Ishikawa (cell line): ENCODE measurements around the gene MARK3.

Source experiments
- CEBPB ChIP-seq: IDR thresholded peaks from 2 replicates; pipeline ENCODE4 v1.6.1; 2012
- CREB1 ChIP-seq: IDR thresholded peaks from 2 replicates; pipeline ENCODE4 v1.6.1; 2012; ENCODE audit warnings: low read depth
- EGR1 ChIP-seq: IDR thresholded peaks from 2 replicates; pipeline ENCODE4 v1.6.1; 2012
- EP300 ChIP-seq: IDR thresholded peaks from 2 replicates; pipeline ENCODE4 v1.6.1; 2012; ENCODE audit warnings: borderline replicate concordance
- FOXM1 ChIP-seq: IDR thresholded peaks from 2 replicates; pipeline ENCODE4 v1.6.1; 2012; ENCODE audit warnings: low read depth, borderline replicate concordance
- NFIC ChIP-seq: IDR thresholded peaks from 2 replicates; pipeline ENCODE4 v1.6.1; 2012
- RAD21 ChIP-seq: IDR thresholded peaks from 2 replicates; pipeline ENCODE4 v1.6.1; 2012; ENCODE audit warnings: low read depth
- TAF1 ChIP-seq: IDR thresholded peaks from 2 replicates; pipeline ENCODE4 v1.6.1; 2012; ENCODE audit warnings: low read depth, mild to moderate bottlenecking
- TCF12 ChIP-seq: IDR thresholded peaks from 2 replicates; pipeline ENCODE4 v1.6.1; 2012; ENCODE audit warnings: low read depth
- TEAD4 ChIP-seq: IDR thresholded peaks from 2 replicates; pipeline ENCODE4 v1.6.1; 2012
- YY1 ChIP-seq: IDR thresholded peaks from 2 replicates; pipeline ENCODE4 v1.6.1; 2012; ENCODE audit warnings: low read depth
- ZBTB7A ChIP-seq: IDR thresholded peaks from 2 replicates; pipeline ENCODE4 v1.6.1; 2012; ENCODE audit warnings: low read depth
- TF ChIP-seq, protein P1 (sequence below): IDR thresholded peaks from 2 replicates; pipeline ENCODE4 v1.6.1; 2012
- TF ChIP-seq, protein P2 (sequence below): IDR thresholded peaks from 2 replicates; pipeline ENCODE4 v1.6.1; 2012
- TF ChIP-seq, protein P3 (sequence below): IDR thresholded peaks from 2 replicates; pipeline ENCODE4 v1.6.1; 2012; ENCODE audit warnings: low read depth, mild to moderate bottlenecking

The MARK3 gene

DNA sequence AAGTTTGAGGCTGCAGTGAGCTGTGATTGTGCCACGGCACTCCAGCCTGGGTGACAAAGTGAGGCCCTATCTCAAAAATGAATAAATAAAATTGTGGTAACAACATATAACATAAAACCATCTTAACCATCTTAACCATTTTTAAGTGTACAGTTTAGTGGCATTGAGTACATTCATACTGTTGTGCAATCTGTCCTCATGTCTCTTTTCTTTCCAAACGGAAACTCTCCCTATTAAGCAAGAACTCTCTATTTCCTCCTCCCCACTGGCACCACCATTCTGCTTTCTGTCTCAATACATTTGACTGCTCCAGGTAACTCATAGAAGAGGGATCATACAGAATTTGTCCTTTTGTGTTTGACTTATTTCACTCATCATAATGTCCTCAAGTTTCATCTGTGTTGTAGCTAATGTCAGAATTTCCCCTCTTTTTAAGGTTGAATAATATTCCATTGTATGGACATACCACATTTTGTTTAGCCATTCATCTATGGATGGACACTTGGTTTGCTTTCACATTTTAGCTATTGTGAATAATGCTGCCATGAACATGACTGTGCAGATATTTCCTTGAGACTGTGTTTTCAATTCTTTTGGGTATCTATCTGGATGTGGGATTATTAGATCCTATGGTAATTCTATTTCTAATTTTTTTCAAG is 4.4 kb upstream of the MARK3 start:
- TF ChIP-seq EP300 (no peak), FOXM1 (no peak), EGR1 (no peak), TCF12 (no peak), YY1 (no peak), ZBTB7A (no peak), CEBPB (no peak), TAF1 (no peak), RAD21 (no peak), CREB1 (no peak), NFIC (no peak), TEAD4 (no peak)
- TF ChIP-seq, protein P1, sequence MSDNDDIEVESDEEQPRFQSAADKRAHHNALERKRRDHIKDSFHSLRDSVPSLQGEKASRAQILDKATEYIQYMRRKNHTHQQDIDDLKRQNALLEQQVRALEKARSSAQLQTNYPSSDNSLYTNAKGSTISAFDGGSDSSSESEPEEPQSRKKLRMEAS = no peak
- TF ChIP-seq, protein P2, sequence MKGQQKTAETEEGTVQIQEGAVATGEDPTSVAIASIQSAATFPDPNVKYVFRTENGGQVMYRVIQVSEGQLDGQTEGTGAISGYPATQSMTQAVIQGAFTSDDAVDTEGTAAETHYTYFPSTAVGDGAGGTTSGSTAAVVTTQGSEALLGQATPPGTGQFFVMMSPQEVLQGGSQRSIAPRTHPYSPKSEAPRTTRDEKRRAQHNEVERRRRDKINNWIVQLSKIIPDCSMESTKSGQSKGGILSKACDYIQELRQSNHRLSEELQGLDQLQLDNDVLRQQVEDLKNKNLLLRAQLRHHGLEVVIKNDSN = no peak
- TF ChIP-seq, protein P3, sequence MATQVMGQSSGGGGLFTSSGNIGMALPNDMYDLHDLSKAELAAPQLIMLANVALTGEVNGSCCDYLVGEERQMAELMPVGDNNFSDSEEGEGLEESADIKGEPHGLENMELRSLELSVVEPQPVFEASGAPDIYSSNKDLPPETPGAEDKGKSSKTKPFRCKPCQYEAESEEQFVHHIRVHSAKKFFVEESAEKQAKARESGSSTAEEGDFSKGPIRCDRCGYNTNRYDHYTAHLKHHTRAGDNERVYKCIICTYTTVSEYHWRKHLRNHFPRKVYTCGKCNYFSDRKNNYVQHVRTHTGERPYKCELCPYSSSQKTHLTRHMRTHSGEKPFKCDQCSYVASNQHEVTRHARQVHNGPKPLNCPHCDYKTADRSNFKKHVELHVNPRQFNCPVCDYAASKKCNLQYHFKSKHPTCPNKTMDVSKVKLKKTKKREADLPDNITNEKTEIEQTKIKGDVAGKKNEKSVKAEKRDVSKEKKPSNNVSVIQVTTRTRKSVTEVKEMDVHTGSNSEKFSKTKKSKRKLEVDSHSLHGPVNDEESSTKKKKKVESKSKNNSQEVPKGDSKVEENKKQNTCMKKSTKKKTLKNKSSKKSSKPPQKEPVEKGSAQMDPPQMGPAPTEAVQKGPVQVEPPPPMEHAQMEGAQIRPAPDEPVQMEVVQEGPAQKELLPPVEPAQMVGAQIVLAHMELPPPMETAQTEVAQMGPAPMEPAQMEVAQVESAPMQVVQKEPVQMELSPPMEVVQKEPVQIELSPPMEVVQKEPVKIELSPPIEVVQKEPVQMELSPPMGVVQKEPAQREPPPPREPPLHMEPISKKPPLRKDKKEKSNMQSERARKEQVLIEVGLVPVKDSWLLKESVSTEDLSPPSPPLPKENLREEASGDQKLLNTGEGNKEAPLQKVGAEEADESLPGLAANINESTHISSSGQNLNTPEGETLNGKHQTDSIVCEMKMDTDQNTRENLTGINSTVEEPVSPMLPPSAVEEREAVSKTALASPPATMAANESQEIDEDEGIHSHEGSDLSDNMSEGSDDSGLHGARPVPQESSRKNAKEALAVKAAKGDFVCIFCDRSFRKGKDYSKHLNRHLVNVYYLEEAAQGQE = no peak

DNA sequence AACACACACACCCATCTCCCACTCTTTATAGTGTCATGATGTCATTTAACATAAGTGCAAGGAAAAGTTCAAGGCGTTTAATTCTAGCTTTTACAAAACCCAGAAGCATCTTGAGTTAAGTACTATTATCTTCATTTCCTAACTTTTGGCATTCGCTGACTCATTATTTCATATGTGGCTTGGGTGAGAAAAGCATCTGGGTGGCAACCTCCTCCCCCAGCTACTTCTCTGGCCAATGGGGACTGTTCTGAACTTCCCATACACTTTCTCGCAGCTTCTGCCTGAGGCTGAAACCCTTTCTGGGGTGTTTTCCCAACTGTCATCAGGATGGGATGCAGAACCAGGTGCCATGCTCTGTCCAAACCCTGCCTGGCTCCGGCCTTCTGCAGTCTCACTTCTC is 2.8 kb upstream of the MARK3 start:
- TF ChIP-seq TAF1 = no peak

DNA sequence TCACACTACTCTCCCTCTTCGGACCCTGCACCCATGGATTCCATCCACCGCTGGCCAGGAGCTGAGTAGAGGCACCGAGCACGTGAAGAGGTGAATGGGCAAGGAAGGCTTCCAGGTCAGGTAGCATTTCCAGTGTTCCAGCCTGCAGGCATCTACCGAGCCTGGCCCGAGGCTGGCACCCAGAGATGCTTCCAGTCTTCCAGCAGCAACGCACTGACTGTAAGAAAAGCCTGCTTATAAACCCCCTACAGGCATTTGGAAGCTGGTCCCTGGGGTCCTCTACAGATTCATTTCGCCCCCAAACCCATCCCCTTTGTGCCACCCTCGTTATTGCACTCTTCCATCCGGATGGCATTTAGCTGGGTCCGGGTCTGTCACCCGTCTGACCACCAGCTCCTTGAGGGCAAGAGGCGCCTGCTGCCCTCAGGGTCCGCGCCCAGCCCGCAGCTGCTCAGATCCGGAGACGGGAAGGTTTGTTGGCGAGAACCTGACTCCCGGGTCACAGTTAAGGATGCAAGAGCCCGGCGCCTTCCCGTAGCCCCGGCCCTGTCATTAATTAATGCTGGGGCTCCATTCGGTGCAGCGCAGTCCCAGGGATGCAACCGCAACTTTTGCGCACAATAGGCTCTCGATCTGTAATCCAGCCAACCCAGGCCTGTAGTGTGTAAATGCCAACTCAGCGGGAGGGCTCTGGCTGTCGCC is 614 bp upstream of the MARK3 start:
- TF ChIP-seq CEBPB = no peak
- 0 out of 2 replicates have a peak, but pooled peaks have one; percentile 27 for TF ChIP-seq ZBTB7A
- peak; percentile 62 for TF ChIP-seq NFIC
- no peak for TF ChIP-seq TEAD4
- TF ChIP-seq FOXM1 = no peak
- no peak; the same call in 1 of the 2 replicates for TF ChIP-seq TCF12
- TF ChIP-seq CREB1 = no peak
- TF ChIP-seq TAF1 = no peak
- TF ChIP-seq, protein P2 = no peak
- TF ChIP-seq, protein P3 = no peak
- TF ChIP-seq EP300 = no peak
- TF ChIP-seq RAD21 = no peak
- TF ChIP-seq YY1 = no peak
- no peak for TF ChIP-seq EGR1
- TF ChIP-seq, protein P1 = no peak

DNA sequence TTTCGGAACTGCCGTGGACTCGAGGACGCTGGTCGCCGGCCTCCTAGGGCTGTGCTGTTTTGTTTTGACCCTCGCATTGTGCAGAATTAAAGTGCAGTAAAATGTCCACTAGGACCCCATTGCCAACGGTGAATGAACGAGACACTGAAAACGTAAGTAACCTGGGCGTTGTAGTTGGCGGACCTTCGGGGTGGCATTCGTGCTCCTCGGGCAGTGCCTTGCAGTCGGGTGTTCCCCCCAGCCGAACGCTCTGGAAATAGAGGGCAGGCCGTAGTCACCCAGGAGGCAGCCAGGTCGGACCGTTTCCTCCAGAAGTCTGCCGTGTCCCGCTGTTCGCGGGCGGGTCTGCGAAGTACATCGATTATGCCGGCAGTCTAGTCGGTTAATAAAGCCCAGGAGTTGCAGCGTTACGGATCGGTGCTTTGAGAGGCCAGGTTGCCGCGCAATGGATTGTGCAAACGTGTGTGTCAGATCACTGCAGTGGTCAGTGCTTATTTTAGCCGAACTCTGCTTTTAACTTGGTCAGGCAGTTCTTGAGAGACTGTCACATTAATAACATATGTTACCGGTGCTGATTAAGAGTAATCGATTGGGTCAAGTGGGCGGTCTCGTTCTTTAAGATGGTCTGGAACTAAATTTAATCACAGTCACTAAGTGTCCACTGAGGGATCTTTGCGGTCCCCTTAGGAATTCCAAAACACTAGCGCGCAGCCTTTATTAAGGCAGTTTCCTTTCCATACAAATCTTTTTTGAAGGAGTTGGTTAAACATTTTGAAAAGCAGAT is 906 bp downstream of the MARK3 start:
- TF ChIP-seq CEBPB = peak; percentile 75
- TF ChIP-seq YY1 = 0 out of 2 replicates have a peak, but pooled peaks have one; percentile 37
- TF ChIP-seq EP300 = no peak
- TF ChIP-seq NFIC = no peak
- TF ChIP-seq TAF1 = no peak
- no peak for TF ChIP-seq FOXM1

DNA sequence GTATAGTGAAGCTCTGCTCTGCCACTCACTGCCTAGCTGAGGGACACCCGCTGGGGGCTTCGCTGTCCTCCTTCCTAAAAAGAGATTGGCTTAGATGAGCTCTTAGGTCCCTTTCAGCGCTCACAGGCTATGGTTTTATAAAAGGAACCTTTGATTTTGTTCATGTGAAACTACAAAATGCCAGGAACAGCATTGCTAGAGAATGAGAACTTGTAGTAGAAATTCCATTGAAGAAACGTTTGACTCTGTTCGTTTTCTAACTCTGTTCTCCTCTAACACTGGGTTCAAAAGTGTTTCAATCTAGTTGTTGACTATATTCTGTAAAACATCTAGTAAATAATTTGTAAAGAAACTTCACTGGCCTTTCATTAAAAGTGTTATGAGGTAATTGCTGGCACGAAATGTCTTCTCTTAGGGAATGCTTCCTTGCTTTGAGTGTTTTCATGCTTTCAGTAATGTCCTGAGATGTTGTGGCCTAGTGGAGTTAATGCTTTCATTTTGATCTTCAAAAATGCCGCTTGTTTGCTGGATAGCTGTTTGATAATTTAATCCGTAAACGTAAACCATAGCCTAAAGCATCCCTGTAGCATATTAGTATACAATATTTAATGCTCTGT is 1.6 kb downstream of the MARK3 start:
- TF ChIP-seq RAD21 = no peak
- TF ChIP-seq ZBTB7A = no peak
- TF ChIP-seq CREB1 = no peak
- TF ChIP-seq NFIC = no peak
- TF ChIP-seq, protein P3 = no peak
- no peak for TF ChIP-seq EGR1
- TF ChIP-seq TEAD4 = no peak
- TF ChIP-seq FOXM1 = no peak
- no peak for TF ChIP-seq CEBPB
- TF ChIP-seq YY1 = no peak
- TF ChIP-seq, protein P1 = no peak
- no peak for TF ChIP-seq TCF12
- no peak for TF ChIP-seq TAF1
- no peak for TF ChIP-seq EP300
- TF ChIP-seq, protein P2 = no peak
